Activated CD4-positive, alpha-beta T cell treated with anti-CD3 and anti-CD28 coated beads for 48 hours (primary cell): ENCODE measurements around the gene ZNF805.
"Not testable (repeated sequence)": the region's sequence is repeated elsewhere in the genome, so short reads cannot be mapped to it uniquely, and the experiment has no call there.

Source experiments
- DNase-seq: peaks from one replicate; pipeline ENCODE4 v3.0.0-alpha.2; 2020

ZNF805 gene

DNA sequence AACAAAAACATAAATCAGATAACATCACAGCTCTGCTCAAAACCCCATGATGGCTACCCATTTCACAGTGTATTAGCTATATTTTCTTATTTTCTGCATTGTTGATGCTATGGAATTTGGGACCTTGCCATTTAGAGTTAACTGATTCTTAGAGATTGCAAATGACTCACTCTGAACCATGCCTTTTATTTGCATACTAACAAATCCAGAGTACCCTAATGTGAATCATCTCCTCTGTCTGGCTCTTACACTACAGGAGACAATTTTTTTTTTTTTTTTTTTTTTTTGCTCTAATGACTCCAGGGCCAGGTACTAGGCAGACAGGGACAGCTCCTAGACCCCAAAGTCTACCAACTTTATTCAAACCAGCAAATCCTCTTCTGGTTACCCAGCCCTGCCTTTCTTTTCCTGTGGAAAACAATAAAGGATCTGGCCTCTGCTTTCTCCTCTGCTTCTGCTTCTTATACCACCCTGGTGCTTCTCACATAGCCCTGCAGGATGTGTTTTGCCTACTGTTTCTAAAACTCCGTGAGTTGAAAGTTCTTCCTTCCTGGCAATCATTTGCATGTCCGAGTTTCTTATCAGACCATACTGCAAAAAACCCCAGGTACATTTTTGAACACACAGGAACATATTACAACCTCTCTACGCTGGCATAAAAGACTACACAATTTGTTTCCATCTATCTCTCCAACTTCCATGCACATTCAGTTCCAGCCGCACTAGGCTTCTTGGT is 29.3 kb downstream of the ZNF805 start:
- DNase-seq, result no peak

DNA sequence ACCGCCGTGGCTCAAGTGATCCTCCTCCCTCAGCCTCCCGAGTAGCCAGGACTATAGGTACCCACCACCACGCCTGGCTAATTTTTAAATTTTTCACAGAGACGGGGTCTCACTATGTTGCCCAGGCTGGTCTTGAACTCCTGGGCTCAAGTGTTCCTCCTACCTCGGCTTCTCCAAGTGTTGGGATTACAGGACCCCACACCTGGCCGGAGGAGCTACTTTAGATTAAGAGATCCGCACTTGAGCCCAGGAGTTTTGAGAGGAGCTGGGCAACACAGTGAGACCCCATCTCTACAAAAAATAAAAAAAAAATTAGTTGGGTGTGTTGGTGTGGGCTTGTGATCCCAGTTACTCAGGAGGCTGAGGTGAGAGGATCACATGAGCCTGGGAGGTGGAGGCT is 30.8 kb downstream of the ZNF805 start:
- DNase-seq, result no peak

DNA sequence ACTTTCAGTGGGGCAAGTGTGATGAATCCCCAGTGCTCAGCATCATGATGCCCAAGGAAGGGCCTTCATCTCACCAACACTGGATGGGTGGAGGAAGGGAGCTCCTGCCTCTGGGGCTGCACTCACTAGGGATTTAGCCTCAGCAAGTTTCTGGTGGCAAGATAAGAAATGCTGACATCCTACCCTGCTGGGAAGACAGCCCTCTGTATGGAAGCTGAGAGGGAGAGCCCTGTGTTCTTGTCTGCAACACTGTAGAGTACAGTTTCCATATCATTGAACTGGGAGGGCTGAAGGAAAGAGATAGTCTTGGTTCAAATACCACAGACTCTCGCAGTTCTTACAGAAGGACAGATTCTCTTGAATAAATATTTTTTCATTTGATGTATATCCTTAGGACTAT is 32.6 kb downstream of the ZNF805 start:
- no peak for DNase-seq

DNA sequence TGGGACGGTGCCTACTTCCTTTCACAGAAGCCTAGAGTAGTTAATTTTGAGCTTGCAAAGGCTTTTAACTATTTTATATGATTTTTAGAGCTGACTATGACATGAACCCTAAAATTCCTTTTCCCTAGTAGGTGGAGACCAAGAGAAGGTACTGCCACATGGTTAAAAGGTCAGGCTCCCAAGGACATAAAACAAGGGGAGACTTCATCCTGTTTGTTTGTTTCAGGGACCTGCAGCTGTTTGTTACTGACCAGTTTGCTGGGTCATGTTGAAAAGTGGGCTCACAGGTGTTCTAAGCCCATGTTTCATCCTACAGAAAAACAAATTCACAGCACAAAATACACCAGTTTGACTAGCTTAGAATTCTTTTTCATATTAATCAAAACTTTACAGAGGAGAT is 36.0 kb downstream of the ZNF805 start:
- no peak for DNase-seq

DNA sequence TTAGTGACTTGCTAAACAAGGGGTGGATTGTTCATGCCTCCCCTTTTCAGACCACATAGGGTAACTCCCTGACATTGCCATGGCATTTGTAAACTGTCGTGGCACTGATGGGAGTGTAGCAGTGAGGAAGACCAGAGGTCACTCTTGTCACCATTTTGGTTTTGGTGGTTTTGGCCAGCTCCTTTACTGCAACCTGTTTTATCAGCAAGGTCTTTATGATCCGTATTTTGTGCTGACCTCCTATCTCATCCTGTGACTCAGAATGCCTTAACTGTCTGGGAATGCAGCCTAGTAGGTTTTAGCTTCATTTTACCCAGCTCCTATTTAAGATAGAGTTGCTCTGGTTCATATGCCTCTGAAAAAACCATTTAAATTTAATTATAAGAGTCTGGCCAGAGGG is 38.0 kb downstream of the ZNF805 start:
- not testable (repeated sequence) for DNase-seq

DNA sequence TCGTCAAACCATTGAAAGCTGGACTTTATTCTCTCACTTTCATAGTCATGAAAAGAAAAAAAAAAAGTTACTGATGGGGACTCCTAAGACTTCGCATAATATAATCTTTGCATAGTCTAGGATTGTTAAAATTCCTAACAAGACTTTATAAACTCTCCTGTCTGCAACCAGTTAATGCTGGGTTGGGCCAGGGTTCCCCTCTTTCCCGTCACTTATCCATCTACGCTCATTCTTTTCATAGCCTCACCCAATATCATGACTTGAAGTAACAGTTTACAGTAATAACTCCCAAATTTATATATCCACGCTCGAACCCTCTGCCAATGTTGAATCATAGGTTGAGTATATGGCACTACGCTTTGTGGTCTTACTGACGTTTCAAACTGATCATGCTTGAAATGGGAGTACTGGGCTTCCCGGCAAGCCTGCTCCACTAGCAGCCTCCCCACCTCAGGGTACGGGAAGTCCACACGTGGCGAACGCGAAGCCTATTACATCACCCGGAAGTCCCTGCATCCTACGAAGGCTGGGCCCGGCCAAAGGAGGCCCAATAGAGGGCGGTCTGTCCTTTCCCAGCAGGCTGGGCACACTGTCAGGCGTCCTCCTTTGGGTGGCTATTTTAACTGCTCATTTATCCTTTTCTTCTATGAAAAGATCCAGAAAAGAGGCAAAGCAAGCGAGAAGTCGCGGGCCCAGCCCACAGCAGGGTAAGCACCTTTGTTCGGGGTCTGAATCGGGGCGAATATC is 39.2 kb downstream of the ZNF805 start:
- peak; percentile 86 for DNase-seq

DNA sequence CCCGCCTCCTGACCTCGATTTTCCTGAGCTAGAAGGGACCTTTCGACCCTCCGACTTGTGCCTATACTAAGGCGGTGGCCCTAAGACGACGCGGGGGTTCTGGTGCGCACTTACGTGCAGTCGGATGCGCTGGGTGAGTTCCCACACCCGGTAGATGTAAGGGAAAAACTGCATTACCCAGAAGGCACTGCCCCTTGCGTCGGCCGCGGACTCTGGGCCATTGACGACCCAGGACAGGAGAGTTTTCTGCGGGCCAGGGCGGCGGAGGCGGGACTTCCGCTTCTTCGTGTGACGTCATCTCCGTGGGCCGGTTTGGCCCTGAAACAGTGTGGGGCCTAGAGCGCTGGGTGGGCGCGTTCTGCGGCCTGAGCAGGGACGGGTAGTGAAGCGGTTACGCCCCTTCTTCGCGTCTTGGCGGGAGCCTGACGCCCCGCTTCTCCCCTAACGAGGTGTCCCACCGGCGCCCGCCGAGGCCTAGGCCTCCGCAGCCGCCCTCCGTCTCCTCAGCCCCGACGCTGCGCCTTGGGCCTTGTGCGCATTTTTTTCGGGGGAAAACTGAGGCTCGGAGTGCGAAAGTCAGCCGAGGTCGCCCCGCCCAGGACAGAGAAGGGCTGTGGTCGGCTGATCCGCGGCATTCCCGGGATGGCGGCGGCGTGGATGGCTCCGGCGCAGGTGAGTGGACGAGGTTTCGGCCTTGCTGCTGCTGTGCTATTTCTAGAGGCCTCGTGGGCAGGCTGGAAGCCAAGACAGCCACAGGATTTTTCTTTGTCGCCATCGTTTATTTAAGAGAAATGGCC is 39.9 kb downstream of the ZNF805 start, which contains the start of gene ZNF460:
Gene ZNF460, plus strand, starts transcription at position 321 of the 797 bp plus-strand sequence. Its CDS starts 322 bp downstream, at position 643.
- DNase-seq, result peak; percentile 97

DNA sequence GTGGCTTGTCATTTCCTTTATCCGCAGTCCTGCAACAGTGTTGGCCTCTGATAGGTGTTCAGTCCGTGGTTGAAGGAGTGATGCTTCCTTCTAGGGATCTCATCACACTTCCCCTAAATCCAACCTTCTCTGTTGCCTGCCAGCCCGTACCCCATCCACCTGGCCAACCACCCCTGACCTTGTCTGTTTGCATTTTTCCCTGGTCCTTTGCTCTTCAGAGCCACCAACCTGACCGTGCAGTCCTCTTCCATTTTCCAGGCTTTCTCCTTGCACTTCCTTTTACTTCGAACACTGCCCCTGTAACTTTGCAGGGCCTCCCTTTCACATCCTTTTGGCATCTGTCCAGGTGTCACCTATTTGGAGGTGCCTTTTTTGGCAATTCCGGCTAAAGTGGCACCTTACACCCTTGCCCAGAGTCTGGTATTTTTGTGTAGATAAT is 40.5 kb downstream of the ZNF805 start:
- DNase-seq, result no peak

DNA sequence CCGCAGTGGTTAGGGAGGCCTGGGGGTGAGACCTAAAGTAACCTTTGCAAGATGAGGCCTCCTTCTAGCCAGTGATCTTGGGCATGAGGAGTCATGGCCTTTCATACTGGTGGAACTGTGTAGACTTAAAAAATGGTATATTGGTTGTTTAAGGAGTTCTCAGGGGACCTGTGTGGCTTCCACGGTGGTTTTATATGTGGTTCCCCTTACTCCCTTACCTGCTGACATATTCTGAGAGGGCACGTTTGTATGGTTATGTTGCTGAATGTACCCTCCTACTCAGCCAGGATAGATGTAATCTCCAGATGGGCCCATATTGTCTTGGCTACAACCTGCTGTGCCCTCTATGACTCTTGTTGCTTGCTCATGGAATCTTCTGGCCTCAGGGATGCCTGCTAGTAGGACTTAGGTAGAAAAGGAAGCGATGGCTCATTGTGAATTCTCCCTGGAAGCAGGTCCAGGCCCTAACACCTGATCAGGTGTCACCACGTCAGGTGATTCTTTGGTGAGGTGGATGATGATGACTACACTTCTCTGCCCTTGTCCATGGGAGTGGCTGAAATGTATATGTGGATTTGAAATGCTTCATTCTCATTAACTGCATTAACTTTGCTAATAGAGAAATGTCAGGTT is 41.7 kb downstream of the ZNF805 start:
- DNase-seq, result peak; percentile 12

DNA sequence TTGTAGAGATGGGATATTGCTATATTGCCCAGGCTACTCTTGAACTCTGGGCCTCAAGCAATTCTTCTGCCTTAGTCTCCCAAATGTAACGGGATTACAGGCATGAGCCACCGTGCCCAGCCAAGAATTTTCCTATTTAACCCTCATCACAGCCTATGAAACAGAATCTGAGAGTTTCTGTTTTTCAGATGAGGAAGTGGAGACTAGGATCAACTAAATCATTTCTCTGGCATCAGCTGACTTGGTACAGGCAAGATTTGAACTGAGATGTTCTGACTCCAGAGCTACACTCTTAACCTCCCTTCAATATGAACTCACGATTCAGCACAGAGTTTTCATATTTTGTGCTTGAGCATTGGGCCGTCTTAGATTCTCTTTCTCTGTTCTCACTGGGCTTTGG is 47.9 kb downstream of the ZNF805 start:
- no peak for DNase-seq

DNA sequence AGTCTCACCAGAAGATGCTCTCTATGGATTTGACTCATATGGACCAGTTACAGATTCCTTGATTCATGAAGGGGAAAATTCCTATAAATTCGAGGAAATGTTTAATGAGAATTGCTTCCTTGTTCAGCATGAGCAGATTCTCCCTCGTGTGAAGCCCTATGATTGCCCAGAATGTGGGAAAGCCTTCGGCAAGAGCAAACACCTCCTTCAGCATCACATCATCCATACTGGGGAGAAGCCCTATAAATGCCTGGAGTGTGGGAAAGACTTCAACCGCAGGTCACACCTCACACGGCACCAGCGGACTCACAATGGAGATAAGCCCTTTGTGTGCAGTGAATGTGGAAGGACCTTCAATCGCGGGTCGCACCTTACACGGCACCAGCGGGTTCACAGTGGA is 50.5 kb downstream of the ZNF805 start:
- DNase-seq, result no peak

DNA sequence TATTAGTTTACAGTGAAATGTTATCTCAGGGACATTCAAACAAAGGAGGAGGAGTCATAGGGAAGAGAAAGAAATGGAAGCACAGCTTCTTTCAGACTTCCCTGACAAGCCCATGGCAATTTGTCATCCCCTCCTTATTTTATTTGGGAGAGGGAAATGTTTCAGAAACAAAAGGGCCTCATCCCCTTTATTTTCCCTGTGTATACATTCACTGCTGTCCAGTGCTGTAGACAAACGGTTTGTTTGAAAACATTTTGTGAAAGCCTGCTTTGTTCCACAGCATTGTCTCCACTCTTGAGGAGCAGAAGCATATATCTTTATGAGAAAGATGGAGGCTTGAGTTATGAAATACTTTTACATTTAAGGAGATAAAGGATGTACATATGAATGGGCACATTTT is 52.1 kb downstream of the ZNF805 start:
- DNase-seq, result no peak

DNA sequence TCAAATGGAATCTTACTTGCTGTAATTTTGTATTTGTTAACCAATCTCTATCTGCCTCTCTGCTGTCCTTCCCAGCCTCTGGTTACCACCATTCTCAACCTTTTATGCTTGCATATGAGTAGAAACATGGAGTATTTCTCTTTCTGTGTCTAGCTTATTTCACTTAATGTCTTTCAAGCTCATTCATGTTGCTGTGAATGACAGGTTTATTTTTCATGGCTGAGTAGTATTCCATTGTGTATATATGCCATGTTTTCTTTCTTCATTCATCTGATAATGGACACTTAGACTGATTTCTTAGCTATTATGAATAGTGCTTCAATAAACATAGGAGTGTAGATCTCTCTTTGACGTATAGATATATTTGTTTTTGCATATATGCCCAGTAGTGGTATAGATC is 53.3 kb downstream of the ZNF805 start:
- DNase-seq, result no peak

DNA sequence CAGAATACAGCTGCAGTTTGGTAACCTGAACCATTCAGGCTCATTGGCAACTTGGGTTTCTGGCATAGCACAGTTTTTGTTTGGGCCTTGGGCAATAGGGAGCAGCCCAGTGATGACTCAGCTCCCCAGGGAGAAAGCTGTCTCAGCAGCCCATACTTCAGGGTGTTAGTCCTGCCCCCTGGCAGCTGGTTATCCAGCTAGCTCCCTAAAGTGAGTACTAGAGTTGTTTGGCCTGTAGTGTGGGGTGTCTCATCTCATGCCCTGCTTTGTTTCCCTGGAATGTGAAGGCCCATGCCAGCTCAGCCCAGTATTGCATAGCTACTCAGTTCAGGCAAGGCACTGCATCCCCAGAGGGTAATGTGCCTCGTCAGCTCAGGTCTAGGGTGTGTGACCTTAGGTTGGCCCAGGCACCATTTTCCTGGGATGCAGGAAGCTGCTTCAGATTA is 61.6 kb downstream of the ZNF805 start:
- DNase-seq, result no peak

DNA sequence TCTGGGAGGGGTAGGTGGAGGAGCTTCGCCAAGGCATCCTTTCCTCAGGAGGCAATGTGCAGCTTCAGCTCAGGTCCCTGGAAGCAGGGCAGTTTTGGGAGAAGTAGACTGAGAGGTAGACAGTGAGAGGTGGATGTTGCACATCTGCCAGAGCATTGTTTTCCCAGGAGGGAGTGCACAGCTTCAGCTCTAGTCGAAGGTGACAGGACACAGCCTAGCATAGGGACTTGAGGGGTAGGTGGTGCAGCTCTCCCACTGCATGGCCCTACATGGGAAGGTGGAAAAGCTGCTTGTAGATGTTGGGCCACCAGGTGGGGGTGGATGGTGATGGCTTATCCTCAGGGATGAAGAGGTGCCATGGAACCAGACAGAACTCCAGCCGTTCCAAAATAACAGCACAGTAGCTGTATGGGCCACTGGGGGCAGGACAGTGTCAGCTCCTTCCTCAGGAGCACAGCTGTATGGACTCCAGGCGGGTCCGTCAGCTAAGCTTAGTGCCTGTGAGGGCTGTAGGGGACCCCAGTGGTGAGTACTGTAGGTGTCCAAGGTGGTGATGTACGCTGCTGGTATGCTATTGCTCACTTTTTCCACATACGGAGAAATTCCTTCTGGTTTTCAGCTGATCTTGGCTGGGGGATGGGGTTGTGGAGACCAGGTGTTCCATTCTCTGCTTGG is 62.4 kb downstream of the ZNF805 start:
- DNase-seq, result no peak
